NCI-H2107 (cell line): ENCODE results near the gene LPA.
"Not testable (repeated sequence)": the region's sequence is repeated elsewhere in the genome, so short reads cannot be mapped to it uniquely, and the experiment has no call there.

ENCODE experiments used
- DNase-seq: peaks from one replicate; lab custom pipeline; 2025; lab: John Stamatoyannopoulos, UW

Gene LPA

DNA sequence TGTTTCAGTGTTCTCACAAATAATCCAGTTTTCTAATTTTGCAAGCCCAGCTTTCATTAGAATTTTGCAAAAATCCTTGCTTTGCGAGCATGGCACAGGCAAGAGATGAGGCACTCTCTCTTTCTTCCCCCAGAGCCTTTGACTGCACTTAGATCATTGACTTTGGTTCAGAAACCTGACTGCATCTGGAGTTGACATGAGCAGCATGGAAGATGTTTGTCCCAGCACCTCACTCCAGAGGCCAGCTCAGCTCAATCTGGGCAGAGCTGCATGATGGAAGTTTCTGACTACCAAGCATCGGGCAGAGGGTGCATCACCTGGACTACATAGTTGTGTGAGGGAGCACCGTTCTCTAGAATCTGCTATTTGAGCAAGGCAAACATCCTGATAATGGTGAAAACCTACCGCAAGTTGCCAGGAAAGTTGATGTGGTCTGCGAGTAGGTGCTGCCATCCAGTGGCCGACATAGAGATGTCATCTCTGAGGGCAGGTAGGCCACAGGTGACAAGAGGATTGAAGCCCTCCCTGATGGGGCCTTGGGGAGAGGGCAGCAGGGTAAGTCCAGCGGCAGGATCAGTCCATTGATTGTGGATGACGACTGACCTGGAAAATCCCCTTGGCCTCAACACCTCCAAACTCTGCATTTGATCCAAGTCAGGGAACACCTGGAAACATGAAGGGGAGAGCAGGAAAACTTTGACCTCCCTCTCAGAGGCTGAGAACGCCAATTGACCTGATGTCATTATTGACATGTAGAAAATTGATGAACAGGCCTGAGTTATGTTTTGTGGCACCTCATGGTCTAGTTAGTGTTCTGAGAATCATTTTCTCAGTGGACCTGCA, 3.8 kb upstream of the LPA start:
- DNase-seq, result no peak

- no peak for DNase-seq
Measured at GRCh38 chr6:160662842-160663241, 1.2 kb downstream of the LPA start.

DNA sequence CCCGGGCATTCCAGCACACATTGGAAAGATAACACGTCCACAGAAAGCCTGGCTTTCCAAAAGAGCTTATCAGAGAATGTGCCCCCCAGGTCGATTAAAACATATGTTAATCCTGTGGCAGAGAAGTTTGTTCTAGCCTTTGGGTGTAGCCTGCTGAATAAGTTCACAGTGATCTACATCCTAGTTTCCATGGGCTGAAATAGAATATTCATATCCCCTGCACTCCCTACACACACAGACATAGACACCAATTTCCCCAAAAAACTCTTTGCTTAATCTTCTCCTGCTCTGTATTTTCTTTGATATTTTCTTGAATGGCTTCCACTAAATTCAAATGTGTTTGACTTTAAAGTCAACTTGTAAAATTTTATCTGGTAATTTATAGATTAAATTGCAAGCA, 1.6 kb downstream of the LPA start:
- DNase-seq, result no peak

GRCh38 chr6:160661216-160661615, 2.9 kb downstream of the LPA start:
- no peak for DNase-seq

- no peak for DNase-seq
Measured at GRCh38 chr6:160659562-160659961, 4.5 kb downstream of the LPA start.

- no peak for DNase-seq
Measured at GRCh38 chr6:160634706-160635105, 29.4 kb downstream of the LPA start.

DNA sequence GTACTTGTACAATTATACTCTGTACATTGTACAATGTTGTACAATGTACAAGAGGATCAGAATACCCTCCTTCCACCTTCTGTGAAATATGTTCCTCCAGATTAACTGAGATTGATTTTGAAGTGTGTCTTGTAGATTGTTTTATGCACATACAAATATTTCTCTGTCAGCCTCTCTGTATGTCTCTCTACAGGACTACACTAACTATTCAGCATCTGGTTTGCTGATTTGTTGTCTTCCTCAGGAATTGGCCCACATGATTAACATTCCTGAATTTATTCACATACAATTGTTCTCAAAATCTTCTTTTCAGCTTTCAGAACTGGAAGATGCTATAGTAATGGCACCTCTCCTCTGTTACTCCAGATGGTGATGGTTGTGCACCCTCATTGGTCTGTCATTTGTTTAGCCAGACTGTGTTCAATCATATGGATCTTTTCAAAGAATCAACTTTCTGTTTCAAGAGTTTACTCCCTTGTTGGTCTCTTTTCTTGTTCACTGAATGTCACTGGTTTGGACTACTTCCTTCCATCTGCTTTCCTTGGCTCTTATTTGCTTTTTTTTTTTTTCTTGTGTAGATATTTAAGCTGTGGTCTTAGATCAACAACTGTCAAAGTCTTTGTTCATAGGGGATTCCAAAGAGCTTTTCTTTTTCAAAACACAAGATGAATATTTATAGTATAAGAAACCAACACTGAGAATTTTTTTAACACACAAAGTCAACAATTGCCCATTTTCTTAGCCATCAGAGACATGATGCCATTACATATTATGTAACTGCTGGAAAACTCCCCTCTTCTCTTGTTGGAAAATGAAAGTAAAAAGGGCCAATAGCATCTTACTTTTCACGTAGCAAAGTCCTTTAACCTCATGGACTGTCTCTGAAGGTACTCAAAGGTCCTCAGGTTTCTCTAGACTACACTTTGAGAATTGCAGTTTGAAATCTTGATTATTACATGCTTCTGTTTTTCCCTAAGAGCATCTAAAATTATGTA, 67.9 kb downstream of the LPA start:
- DNase-seq, result no peak

DNA sequence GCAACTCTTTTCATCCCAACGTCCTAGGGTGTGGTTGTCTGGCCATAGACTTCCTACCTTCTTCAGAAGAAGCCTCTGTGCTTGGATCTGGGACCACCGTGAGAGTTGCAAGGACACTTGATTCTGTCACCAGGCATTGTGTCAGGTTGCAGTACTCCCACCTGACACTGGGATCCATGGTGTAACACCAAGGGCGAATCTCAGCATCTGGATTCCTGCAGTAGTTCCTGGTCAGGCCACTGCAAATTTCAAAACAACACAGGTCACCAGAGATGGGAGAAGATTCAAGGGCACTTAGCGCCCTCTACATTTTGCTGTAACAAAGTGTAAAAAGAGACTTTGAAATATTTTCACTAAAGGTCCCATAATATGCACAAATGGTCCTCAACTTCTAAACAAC, 68.8 kb downstream of the LPA start:
- not testable (repeated sequence) for DNase-seq

DNA sequence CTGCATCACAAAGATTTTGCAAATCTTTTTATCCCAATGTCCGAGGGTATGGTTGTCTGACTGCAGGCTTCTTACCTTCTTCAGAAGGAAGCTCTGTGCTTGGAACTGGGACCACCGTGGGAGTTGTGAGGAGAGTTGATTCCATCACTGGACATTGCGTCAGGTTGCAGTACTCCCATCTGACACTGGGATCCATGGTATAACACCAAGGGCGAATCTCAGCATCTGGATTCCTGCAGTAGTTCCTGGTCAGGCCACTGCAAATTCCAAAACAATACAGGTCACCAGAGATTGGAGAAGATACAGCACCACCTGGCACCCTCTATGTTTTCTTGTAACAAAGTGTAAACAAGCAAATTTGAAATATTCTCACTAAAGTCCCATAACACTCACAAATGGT, 77.7 kb downstream of the LPA start:
- no peak for DNase-seq

GRCh38 chr6:160583794-160584193, 80.3 kb downstream of the LPA start:
- no peak for DNase-seq

DNA sequence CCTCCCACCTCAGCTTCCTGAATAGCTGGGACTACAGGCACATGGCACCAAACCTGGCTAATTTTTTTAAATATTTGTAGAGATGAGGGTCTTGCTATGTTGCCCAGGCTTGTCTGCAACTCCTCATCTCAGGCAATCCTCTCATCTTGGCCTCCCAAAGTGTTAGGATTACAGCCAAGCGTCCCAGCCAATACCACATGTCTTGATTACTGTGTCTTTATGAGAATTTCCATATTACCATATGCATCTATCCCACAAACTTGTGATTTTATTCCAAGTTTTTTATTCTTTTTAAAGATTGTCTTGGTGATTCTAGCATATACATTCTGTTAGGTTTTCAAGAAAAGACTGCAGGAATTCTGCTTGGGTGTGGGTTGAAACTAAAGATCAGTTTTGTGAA, 82.7 kb downstream of the LPA start:
- DNase-seq, result no peak

DNA sequence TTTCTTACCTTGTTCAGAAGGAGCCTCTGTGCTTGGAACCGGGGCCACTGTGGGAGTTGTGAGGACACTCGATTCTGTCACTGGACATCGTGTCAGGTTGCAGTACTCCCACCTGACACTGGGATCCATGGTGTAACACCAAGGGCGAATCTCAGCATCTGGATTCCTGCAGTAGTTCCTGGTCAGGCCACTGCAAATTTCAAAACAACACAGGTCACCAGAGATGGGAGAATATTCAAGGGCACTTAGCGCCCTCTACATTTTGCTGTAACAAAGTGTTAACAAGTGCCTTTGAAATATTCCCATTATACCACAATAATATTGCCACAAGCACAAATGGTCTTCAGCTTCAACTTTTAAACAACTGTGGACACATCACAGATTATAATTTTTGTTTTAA, 85.6 kb downstream of the LPA start:
- not testable (repeated sequence) for DNase-seq

DNA sequence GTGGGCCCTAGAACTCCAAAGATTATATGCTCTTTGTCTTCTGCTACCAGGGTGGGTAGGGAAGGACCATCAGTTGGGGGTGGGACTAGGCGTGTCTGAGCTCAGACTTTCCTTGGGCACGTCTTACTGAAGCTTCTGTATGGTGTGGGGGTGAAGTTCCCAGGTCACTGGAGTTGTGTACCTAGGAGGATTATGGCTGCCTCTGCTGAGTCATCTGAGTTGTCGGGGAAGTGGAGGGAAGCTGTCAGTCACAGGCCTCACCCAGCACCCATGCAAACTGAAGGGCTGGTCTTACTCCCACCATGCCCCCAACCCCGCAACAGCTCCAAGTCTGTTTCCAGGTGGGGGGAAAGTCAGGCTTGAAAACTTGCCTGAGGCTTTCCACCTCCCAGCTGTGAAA, 90.1 kb downstream of the LPA start:
- DNase-seq, result no peak

GRCh38 chr6:160571201-160571600, 92.9 kb downstream of the LPA start:
- not testable (repeated sequence) for DNase-seq

GRCh38 chr6:160544802-160545201, 119.3 kb downstream of the LPA start:
- no peak for DNase-seq

DNA sequence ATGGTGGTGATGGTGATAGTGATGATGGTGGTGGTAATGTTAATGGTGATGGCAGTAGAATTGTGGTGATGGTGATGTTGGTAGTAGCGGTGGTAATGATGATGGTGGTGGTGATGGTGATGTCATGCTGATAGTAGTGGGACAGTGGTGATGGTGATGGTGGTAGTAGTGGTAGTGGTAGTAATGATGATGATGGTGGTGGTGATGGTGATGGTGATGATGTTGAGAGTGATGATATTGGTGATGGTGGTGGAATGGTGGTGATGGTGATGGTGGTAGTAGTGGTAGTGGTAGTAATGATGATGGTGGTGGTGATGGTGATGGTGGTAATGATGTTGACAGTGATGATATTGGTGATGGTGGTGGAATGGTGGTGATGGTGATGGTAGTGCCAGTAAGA, 128.8 kb downstream of the LPA start:
- DNase-seq, result no peak

GRCh38 chr6:160534050-160534696, 129.9 kb downstream of the LPA start:
- no peak for DNase-seq

- no peak for DNase-seq
Measured at GRCh38 chr6:160532315-160532714, 131.8 kb downstream of the LPA start.

- no peak for DNase-seq
Measured at GRCh38 chr6:160531826-160532225, 132.2 kb downstream of the LPA start.

- DNase-seq, result not testable (repeated sequence)
Measured at GRCh38 chr6:160529524-160529923, 134.6 kb downstream of the LPA start.

DNA sequence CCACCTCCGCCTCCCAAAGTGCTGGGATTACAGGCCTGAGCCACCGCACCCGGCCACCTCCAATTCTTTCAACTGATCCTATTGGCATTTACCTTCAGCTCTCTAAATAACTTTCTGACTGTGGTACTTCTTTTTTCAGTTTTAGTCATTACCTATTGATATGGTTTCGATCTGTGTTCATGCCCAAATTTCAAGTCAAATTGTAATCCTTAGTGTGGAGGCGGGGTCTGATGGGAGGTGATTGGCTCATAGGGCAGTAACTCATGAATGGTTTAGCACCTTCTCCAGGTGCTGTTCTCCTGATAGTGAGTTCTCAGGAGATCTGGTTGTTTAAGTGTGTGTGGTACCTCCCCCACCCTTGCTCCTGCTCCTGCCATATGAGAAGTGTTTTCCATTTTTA, 140.9 kb downstream of the LPA start:
- DNase-seq, result no peak
